ENCODE results near the gene SLCO4A1.

Gene SLCO4A1

DNA sequence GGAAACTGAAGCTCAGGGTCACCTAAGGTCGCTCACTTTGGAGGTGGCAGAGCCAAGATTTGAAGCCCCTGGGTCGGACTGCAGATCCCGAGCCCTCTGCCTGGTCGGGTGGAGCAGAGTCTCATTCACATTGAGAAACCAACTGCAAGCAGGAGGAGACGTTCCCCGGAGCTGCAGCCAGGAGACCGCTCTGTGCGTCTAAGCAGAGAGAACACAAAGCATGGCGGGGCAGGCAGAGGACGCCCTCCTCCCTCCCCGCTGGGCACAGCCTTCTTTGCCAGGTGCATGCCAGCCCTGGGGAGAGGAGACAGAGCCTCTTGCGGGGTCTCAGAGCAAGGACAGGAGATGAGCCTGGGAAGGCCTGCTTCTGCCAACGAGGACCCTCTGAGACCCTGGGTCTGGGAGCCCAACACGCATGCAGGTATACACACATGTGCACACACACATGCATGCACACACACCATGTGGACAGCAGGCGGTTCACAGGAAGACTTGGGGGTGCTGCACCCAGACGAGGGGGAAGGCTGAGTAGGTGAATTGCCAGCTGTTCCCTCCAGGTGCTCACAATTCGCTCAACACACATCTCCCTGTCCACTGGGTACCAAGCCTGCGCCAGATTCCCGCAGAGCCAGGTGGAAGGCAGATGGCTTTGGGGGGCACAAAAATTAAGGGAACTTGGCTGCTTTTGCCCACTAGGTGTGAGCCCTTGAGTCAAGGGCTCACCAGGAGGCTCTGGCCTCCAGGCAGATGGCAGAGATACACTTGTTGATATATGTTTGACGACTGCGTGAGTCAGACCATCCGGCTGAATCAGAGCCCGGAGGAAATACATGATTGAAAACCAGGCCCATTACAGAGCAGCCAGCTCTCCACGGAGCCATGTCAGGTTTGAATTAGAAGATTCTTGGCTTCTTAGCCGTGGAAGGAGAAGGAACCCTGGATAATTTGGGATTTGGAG lies 60.9 kb downstream of the SLCO4A1 start:
- TF ChIP-seq, protein P1, sequence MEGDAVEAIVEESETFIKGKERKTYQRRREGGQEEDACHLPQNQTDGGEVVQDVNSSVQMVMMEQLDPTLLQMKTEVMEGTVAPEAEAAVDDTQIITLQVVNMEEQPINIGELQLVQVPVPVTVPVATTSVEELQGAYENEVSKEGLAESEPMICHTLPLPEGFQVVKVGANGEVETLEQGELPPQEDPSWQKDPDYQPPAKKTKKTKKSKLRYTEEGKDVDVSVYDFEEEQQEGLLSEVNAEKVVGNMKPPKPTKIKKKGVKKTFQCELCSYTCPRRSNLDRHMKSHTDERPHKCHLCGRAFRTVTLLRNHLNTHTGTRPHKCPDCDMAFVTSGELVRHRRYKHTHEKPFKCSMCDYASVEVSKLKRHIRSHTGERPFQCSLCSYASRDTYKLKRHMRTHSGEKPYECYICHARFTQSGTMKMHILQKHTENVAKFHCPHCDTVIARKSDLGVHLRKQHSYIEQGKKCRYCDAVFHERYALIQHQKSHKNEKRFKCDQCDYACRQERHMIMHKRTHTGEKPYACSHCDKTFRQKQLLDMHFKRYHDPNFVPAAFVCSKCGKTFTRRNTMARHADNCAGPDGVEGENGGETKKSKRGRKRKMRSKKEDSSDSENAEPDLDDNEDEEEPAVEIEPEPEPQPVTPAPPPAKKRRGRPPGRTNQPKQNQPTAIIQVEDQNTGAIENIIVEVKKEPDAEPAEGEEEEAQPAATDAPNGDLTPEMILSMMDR (IDR thresholded peaks at IDR 0.05): no peak
- H3K27ac Mint-ChIP-seq: no peak overlapping the region
- H3K4me3 Mint-ChIP-seq: no peak overlapping the region
- peaks cover 34% of the 10 kb centered on the region for H3K4me1 Mint-ChIP-seq
- DNase-seq: no peak
- H3K9me3 Mint-ChIP-seq: no peaks in the 10 kb centered on the region
- H3K36me3 Mint-ChIP-seq (ENCODE audit: low read depth): no peaks in the 10 kb centered on the region
- peaks cover 60% of the 10 kb centered on the region for H3K27me3 Mint-ChIP-seq (ENCODE audit: low read depth, poor library complexity)

DNA sequence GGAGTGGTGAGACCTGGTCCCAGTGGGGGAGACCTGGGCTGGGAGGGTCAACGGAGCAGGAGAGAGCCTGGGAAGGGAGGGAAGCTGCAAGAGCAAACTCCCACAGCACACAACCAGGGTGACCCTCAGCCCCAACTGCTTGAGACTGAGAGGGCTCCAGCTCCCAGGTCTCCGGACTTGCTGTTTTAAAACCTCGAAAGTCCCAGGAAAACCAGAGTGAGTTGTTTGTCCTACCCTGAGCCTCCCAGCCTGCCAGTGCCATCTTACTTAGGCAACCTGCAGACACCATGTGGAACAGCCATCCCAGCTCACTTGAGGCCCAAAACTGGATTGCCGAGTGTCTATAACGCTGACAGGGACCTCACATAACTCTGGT lies 61.5 kb downstream of the SLCO4A1 start:
- TF ChIP-seq, protein P1 (IDR thresholded peaks at IDR 0.05): no peak
- Mint-ChIP-seq H3K9me3 (no peaks in the 10 kb centered on the region), H3K4me1 (peaks cover 34% of the 10 kb centered on the region), H3K27me3 (ENCODE audit: low read depth, poor library complexity) (peaks cover 67% of the 10 kb centered on the region), H3K36me3 (ENCODE audit: low read depth) (no peaks in the 10 kb centered on the region), H3K4me3 (no peak overlapping the region), H3K27ac (no peak overlapping the region)
- DNase-seq: no peak

DNA sequence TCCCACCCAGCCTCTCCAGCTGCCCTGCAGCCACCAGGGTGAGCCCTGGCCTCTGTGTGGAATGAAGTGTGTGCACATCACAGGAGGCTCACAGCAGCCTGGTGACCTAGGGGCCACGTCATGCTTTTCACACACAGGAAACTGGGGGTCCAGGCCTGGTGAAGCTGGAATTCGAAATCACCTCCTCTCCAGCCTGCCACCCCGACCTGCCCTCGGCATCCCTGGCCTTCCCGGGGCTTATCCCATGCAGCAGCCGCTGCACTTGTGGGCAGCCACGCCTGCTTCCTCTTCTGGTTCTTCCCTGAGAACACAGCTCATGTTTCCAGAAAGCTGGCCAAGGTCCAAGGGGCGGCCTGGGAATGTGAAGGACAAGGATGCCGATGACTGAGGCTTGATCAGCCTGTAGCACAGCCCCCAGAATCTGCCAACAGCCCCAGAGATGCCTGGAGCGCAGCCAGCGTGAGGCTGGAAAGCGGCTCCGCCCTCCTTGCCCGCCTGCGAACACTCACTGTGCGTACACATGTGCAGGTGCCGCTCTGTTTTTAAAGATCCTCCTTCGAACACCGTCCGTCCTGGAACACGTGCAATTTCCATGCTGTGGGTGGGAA lies 62.1 kb downstream of the SLCO4A1 start:
- Mint-ChIP-seq H3K27ac (no peak overlapping the region), H3K36me3 (ENCODE audit: low read depth) (no peaks in the 10 kb centered on the region), H3K27me3 (ENCODE audit: low read depth, poor library complexity) (peaks cover 73% of the 10 kb centered on the region), H3K9me3 (no peaks in the 10 kb centered on the region), H3K4me1 (peaks cover 34% of the 10 kb centered on the region), H3K4me3 (peak overlapping the region; percentile 3)
- TF ChIP-seq, protein P1 (IDR thresholded peaks at IDR 0.05): no peak
- DNase-seq: no peak

DNA sequence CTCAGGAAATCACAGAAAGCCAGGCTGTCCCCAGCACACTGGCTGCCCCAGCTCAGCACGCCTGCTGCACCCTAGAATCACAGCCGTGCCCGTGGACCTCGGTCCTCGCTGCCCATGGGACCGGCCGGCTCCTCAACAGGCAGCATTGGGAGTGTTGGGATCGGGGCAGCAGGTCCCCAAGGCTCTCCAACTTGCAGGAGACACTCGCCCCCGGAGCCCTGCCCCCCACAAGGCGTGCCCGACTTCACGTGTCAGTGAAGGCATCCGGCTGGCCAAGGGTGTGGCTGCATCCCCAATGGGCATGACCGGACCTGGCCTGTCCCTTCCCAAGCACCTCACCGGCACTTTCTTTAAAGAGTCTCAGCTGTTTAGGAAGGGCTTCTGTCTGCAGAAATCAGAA lies 63.3 kb downstream of the SLCO4A1 start:
- Mint-ChIP-seq H3K36me3 (ENCODE audit: low read depth) (no peaks in the 10 kb centered on the region), H3K4me3 (no peak overlapping the region), H3K27me3 (ENCODE audit: low read depth, poor library complexity) (peaks cover 83% of the 10 kb centered on the region), H3K9me3 (no peaks in the 10 kb centered on the region), H3K27ac (no peak overlapping the region), H3K4me1 (peaks cover 31% of the 10 kb centered on the region)
- DNase-seq: no peak
- TF ChIP-seq, protein P1 (IDR thresholded peaks at IDR 0.05): no peak

DNA sequence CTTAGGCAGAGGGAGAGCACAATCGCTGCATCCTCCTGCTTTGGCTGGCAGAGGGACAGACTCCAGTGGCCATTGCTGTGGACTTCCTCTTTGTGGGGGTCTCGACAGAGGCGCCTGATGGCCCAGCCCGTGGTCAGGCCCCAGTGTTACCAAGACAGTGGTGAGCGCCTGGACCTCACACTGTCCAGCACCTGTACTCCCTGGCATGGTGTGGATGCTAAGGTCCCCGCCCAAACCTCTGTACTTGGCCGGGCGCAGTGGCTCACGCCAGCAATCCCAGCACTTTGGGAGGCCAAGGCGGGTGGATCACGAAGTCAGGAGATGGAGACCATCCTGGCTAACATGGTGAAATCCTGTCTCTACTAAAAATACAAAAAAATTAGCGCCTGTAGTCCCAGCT lies 64.0 kb downstream of the SLCO4A1 start:
- TF ChIP-seq, protein P1 (IDR thresholded peaks at IDR 0.05): no peak
- Mint-ChIP-seq H3K27ac (no peak overlapping the region), H3K4me1 (peaks cover 24% of the 10 kb centered on the region), H3K9me3 (no peaks in the 10 kb centered on the region), H3K4me3 (no peak overlapping the region), H3K36me3 (ENCODE audit: low read depth) (no peaks in the 10 kb centered on the region), H3K27me3 (ENCODE audit: low read depth, poor library complexity) (peaks cover 84% of the 10 kb centered on the region)
- no peak for DNase-seq
